HG03575 (cell line): ENCODE results near the gene NDUFV1.
"Not testable (repeated sequence)": the region's sequence is repeated elsewhere in the genome, so short reads cannot be mapped to it uniquely, and the experiment has no call there.

Source experiments
- ATAC-seq: cut with Tn5 transposase; IDR thresholded peaks from one replicate; pipeline ENCODE4 v1.9.1; 2021; ENCODE audit not compliant: unreplicated experiment, insufficient number of reproducible peaks, low FRiP score; ENCODE audit errors: extremely low read depth

The NDUFV1 gene

GRCh38 chr11:67648140-67648795, 41.5 kb downstream of the NDUFV1 start:
- no peak for ATAC-seq

GRCh38 chr11:67648796-67649613, 42.3 kb downstream of the NDUFV1 start:
- no peak for ATAC-seq

DNA sequence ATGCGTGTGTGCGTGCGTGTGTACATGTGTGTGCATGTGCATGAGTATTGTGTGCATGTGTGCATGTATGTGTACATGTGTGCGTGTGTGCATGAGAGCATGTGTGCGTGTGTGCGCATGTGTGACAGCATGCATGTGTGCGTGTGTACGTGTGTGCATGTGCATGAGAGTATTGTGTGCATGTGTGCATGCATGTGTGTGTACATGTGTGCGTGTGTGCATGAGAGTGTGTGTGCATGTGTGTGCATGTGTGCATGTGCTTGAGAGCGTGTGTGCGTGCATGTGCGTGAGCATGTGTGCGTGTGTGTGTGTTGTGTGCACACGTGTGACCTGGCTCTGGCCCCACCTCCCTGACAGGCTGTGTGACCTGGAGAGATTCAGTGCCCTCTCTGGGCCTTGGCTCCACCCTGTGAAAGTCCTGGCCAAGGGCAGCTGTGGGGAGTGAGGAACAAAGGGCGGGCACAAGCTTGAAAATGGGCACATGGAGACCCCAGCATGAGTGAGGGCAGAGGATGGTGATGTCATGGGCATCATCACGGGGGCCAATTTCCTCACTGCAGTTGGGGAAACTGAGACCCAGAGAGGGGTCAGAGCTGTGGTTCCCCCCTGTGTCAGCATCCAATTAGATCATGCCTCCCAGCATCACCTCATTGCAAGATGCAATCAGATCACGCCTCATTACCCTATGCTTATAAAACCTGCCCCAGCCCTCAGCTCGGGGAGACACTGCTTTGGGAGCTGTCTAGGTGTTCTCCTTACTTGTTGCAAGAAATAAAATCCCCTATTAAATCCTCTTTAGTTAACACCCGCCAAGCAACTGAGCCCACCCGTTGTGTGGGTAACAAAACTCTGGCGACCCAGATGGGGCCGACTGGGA, 43.1 kb downstream of the NDUFV1 start:
- no peak for ATAC-seq

DNA sequence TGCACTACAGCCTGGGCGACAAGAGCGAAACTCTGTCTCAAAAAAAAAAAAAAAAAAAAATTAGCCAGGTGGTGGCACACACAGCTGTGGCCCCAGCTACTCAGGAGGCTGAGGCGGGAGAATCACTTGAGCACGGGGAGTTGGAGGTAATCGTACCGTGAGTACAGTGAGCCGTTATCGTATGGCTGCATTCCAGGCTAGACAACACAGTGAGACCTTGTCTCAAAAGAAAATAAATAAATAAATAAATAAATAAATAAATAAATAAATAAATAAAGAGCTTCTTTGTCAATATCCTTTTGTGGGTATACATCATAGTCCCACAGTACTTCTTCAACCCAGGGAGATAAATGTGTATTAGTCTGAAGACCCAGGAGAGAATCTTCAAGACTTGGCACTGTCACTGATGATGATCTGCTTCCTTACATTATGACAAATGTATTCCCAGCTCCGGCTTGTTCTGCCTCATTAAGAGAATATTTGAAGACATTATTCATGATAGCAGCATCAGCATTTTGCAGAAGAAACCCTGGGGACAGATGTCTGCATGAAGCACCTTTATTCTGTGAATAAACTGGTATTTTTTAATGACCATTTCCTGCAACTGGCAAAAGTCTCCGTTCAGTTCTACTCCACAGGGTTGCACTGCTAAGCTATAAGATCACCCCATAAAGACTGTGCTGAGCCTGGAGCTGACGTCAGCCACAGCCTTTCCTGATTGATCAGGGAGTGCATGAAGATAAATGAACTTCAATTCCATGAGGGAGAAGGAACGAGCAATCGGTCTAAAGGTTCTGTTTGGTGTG, 45.4 kb downstream of the NDUFV1 start:
- no peak for ATAC-seq

- no peak for ATAC-seq
Measured at GRCh38 chr11:67652965-67653845, 46.5 kb downstream of the NDUFV1 start.

DNA sequence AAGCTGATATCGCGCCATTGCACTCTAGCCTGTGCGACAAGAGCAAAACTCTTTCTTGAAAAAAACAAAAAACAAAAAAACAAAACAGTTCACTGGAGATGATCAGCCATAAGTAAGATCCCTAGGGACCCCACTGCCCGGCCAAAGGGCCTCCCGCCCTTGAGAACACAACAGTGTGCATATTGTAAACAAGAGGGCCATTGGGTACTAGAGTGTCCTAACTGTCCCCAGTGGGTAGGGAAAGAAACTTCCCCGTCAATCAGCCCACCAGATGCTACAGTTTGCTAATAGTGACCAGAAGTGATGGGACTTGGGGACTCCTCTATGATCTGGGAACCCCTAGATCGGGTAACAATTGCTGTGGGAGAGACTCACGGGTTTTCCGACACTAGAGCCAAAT, 47.5 kb downstream of the NDUFV1 start:
- no peak for ATAC-seq

DNA sequence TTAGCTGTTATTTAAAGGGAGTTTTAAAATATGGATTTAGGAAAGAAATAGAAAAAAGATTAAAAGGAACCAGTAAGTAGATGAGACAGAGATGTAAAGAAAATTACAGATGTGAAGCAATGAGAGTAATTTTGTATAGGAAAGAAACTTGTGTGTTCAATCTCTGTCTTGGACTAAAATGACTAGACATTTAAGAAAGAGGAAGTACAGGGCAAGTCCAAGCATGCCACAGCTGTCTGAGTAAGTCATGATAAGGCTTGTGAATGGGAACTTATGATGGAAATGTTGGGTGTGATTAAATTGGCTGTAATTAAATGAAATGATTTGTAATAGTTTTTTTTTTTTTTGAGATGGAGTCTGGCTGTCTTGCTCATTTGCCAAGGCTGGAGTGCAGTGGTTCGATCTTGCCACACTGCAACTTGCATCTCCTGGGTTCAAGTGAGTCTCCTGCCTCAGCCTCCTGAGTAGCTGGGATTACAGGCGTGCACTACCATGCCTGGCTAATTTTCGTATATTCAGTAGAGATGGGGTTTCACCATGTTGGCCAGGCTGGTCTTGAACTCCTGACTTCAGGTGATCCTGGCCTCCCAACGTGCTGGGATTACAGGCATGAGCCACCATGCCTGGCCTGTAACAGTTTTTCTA, 49.7 kb downstream of the NDUFV1 start:
- no peak for ATAC-seq

GRCh38 chr11:67657300-67657699, 50.6 kb downstream of the NDUFV1 start:
- no peak for ATAC-seq

DNA sequence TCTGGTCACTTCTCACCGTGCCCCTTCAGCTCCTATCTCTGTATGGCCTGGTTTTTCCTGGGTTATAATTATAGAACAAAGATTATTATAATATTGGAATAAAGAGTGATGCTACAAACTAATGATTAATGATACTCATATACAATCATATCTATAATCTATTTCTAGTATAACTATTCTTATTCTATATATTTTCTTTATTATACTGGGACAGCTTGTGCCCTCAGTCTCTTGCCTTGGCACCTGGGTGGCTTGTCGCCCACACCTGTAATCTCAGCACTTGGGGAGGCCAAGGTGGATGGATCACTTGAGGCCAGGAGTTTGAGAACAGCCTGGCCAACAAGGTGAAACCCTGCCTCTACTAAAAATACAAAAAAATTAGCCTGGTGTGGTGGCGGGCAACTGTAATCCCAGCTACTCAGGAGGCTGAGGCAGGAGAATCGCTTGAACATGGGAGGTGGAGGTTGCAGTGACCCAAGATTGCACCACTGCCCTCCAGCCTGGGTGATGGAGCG, 53.0 kb downstream of the NDUFV1 start:
- not testable (repeated sequence) for ATAC-seq

- not testable (repeated sequence) for ATAC-seq
Measured at GRCh38 chr11:67660752-67661151, 54.0 kb downstream of the NDUFV1 start.
